A549 (cell line): ENCODE data around the gene ESR1.

ENCODE experiments used
- BCL3 ChIP-seq: fragments of >200 bp; sonication (Bioruptor Twin); formaldehyde crosslinking; IDR thresholded peaks from 3 replicates; pipeline ENCODE4 v1.6.1; 2016
- CBX2 ChIP-seq: fragments of 200-600 bp; sonication (generic); IDR thresholded peaks from 2 replicates; pipeline ENCODE4 v1.6.1; 2016; ENCODE audit warnings: low read depth, mild to moderate bottlenecking, borderline replicate concordance
- CEBPB ChIP-seq, 2 experiments: fragments of >200 bp in 1 of 2; sonication (Bioruptor Twin) in 1 of 2; formaldehyde crosslinking in 1 of 2; IDR thresholded peaks; 2 replicates each; pipeline ENCODE4 v1.6.1; 2012 to 2016
- CTCF ChIP-seq: fragments of >200 bp; sonication (Bioruptor Twin); formaldehyde crosslinking; IDR thresholded peaks from 3 replicates; pipeline ENCODE4 v1.5.1; 2016
- EP300 ChIP-seq, 2 experiments: fragments of >200 bp; sonication (Bioruptor Twin); formaldehyde crosslinking; IDR thresholded peaks; 2 replicates in 1 of 2; 3 replicates in 1 of 2; pipeline ENCODE4 v1.6.1; 2016 to 2017
- ESRRA ChIP-seq: fragments of 150-350 bp; IDR thresholded peaks from 2 replicates; pipeline ENCODE4 v1.6.1; 2014; ENCODE audit warnings: mild to moderate bottlenecking, low read length, borderline replicate concordance
- FOSB ChIP-seq: fragments of 250-450 bp; sonication (Bioruptor Pico); IDR thresholded peaks from 2 replicates; pipeline ENCODE4 v1.5.0; 2020; ENCODE audit warnings: mild to moderate bottlenecking, moderate library complexity
- MAX ChIP-seq: IDR thresholded peaks from 2 replicates; pipeline ENCODE4 v1.6.1; 2012
- POLR2A ChIP-seq: IDR thresholded peaks from 2 replicates; pipeline ENCODE4 v1.6.1; 2012; ENCODE audit warnings: mild to moderate bottlenecking, low read length
- RAD21 ChIP-seq, 2 experiments: fragments of >200 bp in 1 of 2; sonication (Bioruptor Twin) in 1 of 2; formaldehyde crosslinking in 1 of 2; IDR thresholded peaks in 1 of 2; conservative IDR thresholded peaks in 1 of 2; 2 replicates in 1 of 2; 3 replicates in 1 of 2; pipeline ENCODE4 v1.6.1; 2012 to 2018; ENCODE audit warnings: inconsistent platforms in 1 of 2
- REST ChIP-seq: fragments of 200-600 bp; sonication (generic); IDR thresholded peaks from 2 replicates; pipeline ENCODE4 v1.6.1; 2016; ENCODE audit warnings: antibody characterized with exemption, mild to moderate bottlenecking, moderate library complexity
- RNF2 ChIP-seq: fragments of 200-600 bp; sonication (generic); IDR thresholded peaks from 2 replicates; pipeline ENCODE4 v1.6.1; 2016; ENCODE audit warnings: low read depth, mild to moderate bottlenecking, antibody characterized with exemption, moderate library complexity, borderline replicate concordance
- SMC3 ChIP-seq: fragments of >200 bp; sonication (Bioruptor Twin); formaldehyde crosslinking; IDR thresholded peaks from 3 replicates; pipeline ENCODE4 v1.6.1; 2018; ENCODE audit warnings: inconsistent platforms
- USF2 ChIP-seq: fragments of 450-650 bp; IDR thresholded peaks from 2 replicates; pipeline ENCODE4 v1.6.1; 2014; ENCODE audit warnings: antibody characterized with exemption

- TF ChIP-seq RAD21 (conservative IDR thresholded peaks at IDR 0.05 in 1 of 2, IDR thresholded peaks at IDR 0.05 in 1 of 2), result no peak
- TF ChIP-seq CTCF, result no peak
- TF ChIP-seq FOSB (CRISPR knock-in tag), result no peak
- TF ChIP-seq USF2, result no peak
- no peak for TF ChIP-seq ESRRA
- no peak for TF ChIP-seq MAX
- no peak for TF ChIP-seq REST
- TF ChIP-seq CEBPB (IDR thresholded peaks at IDR 0.05), result no peak
- no peak for TF ChIP-seq RNF2
- TF ChIP-seq POLR2A, result no peak
- TF ChIP-seq CBX2, result no peak
- no peak for TF ChIP-seq SMC3
- no peak for TF ChIP-seq BCL3
- no peak for TF ChIP-seq EP300 (IDR thresholded peaks at IDR 0.05)
These were observed 320.1 kb downstream of the ESR1 start for GRCh38 chr6:152127432-152128165.
